HepG2 (cell line): Measurements from ENCODE around the gene IL6ST. TPM values are rescaled to one million over a fixed set of nuclear protein-coding genes. Genes with fewer than 3 reads are reported as not detected.

Experiments
- ATAC-seq: fragments of 200-7000 bp; cut with Tn5 transposase; 3 replicates; pipeline ENCODE4 v1.9.1; 2020; ENCODE audit warnings: mild to moderate bottlenecking, moderate library complexity
- Bru-seq: library from RNA; stranded (reverse); fragments of 400-500 nt; gene quantifications from one replicate; lab custom pipeline; 2021; lab: Mats Ljungman, UMichigan
- BruChase-seq, 2 experiments: library from RNA; stranded (reverse); fragments of 400-500 nt; gene quantifications; one replicate each; lab custom pipeline; 2021; lab: Mats Ljungman, UMichigan
- BruUV-seq: library from RNA; stranded (reverse); fragments of 400-500 nt; replicated peaks from 2 replicates; lab custom pipeline; 2021; lab: Mats Ljungman, UMichigan
- CTCF ChIA-PET: fragments of 300-600 bp; formaldehyde crosslinking; extraction: SDS; loops from one replicate; lab custom pipeline; 2021; ENCODE audit warnings: low total read pairs, inconsistent platforms, low intra/inter-chr PET ratio; lab: Yijun Ruan, JAX
- POLR2A ChIA-PET: fragments of 350-600 bp; sonication (Branson Sonifier 250); formaldehyde crosslinking; loops from one replicate; lab custom pipeline; 2020; ENCODE audit warnings: antibody characterized with exemption, inconsistent platforms; lab: Yijun Ruan, JAX
- DNase-seq: peaks from one replicate; pipeline ENCODE4 v3.0.0-alpha.2; 2015; ENCODE audit warnings: low spot score
- FAIRE-seq: peaks from 3 replicates; lab custom pipeline; 2011; peaks lifted over from hg19 to GRCh38; lab: Jason Lieb, UNC
- H2AFZ ChIP-seq: one replicate; pipeline ENCODE4 v1.6.1; 2011; ENCODE audit warnings: low read length, inconsistent platforms
- H3K27ac ChIP-seq: fragments of 300-600 bp; 3 replicates; pipeline ENCODE4 v1.8.0; 2011; ENCODE audit warnings: mixed run types, mild to moderate bottlenecking, mixed read lengths, low read length, inconsistent platforms; ENCODE audit not compliant: insufficient read depth; ENCODE audit errors: extremely low read length
- H3K27me3 ChIP-seq, 2 experiments: fragments of 200-600 bp in 1 of 2; 2 replicates in 1 of 2; 3 replicates in 1 of 2; pipeline versions ENCODE4 v1.6.0 to v1.8.0; 2011; ENCODE audit warnings: low read length in 2 of 2, mild to moderate bottlenecking in 2 of 2, moderate library complexity in 2 of 2, inconsistent platforms in 1 of 2; ENCODE audit not compliant: insufficient read depth in 2 of 2, control insufficient read depth in 1 of 2
- H3K36me3 ChIP-seq, 2 experiments: fragments of 200-600 bp in 1 of 2; replicated peaks in 1 of 2; 2 replicates in 1 of 2; 3 replicates in 1 of 2; pipeline versions ENCODE4 v1.5.1 to v1.8.0; 2011; ENCODE audit warnings: low read length in 2 of 2, inconsistent platforms in 1 of 2; ENCODE audit not compliant: insufficient read depth in 2 of 2, control insufficient read depth in 1 of 2
- H3K4me1 ChIP-seq: 2 replicates; pipeline ENCODE4 v1.5.1; 2012; ENCODE audit warnings: low read length, inconsistent platforms; ENCODE audit not compliant: insufficient read depth
- H3K4me2 ChIP-seq: 2 replicates; pipeline ENCODE4 v1.6.0; 2011; ENCODE audit warnings: low read depth, low read length, inconsistent platforms
- H3K4me3 ChIP-seq, 3 experiments: fragments of 200-600 bp in 1 of 3; sonication (generic), shearing (Covaris generic) in 1 of 3; replicated peaks in 1 of 3; 2 replicates each; pipeline ENCODE4 v1.5.1; 2011 to 2016; ENCODE audit warnings: low read length in 3 of 3, inconsistent platforms in 2 of 3, low read depth in 2 of 3, mild to moderate bottlenecking in 2 of 3, control low read depth in 1 of 3, mixed read lengths in 1 of 3; ENCODE audit not compliant: insufficient read depth in 1 of 3
- H3K79me2 ChIP-seq: one replicate; pipeline ENCODE4 v1.6.1; 2011; ENCODE audit warnings: low read length, inconsistent platforms; ENCODE audit not compliant: insufficient read depth
- H3K9ac ChIP-seq: 2 replicates; pipeline ENCODE4 v1.6.0; 2011; ENCODE audit warnings: mild to moderate bottlenecking, low read depth, low read length, inconsistent platforms; ENCODE audit not compliant: insufficient read depth
- H3K9me3 ChIP-seq: 2 replicates; pipeline ENCODE4 v1.5.1; 2012; ENCODE audit warnings: mild to moderate bottlenecking, low read length
- H4K20me1 ChIP-seq: 2 replicates; pipeline ENCODE4 v1.6.0; 2011; ENCODE audit warnings: inconsistent platforms, mild to moderate bottlenecking, low read length, moderate library complexity; ENCODE audit not compliant: insufficient read depth
- CBFB ChIP-seq: sonication (generic); formaldehyde crosslinking; IDR thresholded peaks from 2 replicates; pipeline ENCODE4 v1.4.0; 2020; ENCODE audit warnings: missing genetic modification reagents
- ESRRA ChIP-seq: sonication (generic); formaldehyde crosslinking; IDR thresholded peaks from 2 replicates; pipeline ENCODE4 v1.5.1; 2020; ENCODE audit warnings: mild to moderate bottlenecking, low read depth, missing genetic modification reagents
- JUND ChIP-seq: sonication (generic); formaldehyde crosslinking; IDR thresholded peaks from 2 replicates; pipeline ENCODE4 v1.8.0; 2022; ENCODE audit warnings: mild to moderate bottlenecking, missing genetic modification reagents
- KLF16 ChIP-seq, 2 experiments: sonication (generic) in 1 of 2; formaldehyde crosslinking in 1 of 2; IDR thresholded peaks; 2 replicates each; pipeline versions ENCODE4 v1.6.1 to v1.8.0; 2016 to 2023; ENCODE audit warnings: missing genetic modification reagents in 2 of 2, missing compliant biosample characterization in 1 of 2
- SNAPC2 ChIP-seq: sonication (generic); formaldehyde crosslinking; IDR thresholded peaks from 2 replicates; pipeline ENCODE4 v1.8.1; 2022; ENCODE audit warnings: mild to moderate bottlenecking, missing genetic modification reagents
- TEAD3 ChIP-seq: optimal IDR thresholded peaks from 2 replicates; pipeline ENCODE3; 2016; ENCODE audit warnings: borderline replicate concordance
- ZFYVE20 ChIP-seq: sonication (generic); formaldehyde crosslinking; IDR thresholded peaks from 2 replicates; pipeline ENCODE4 v1.8.0; 2023; ENCODE audit warnings: low read depth, mild to moderate bottlenecking, moderate library complexity, missing genetic modification reagents, borderline replicate concordance
- ZNF691 ChIP-seq: sonication (generic); formaldehyde crosslinking; IDR thresholded peaks from 2 replicates; pipeline ENCODE4 v1.4.0; 2020; ENCODE audit warnings: missing genetic modification reagents, low read depth, mild to moderate bottlenecking, borderline replicate concordance
- ZNF704 ChIP-seq: sonication (generic); formaldehyde crosslinking; IDR thresholded peaks from 2 replicates; pipeline ENCODE4 v1.8.1; 2023; ENCODE audit warnings: mild to moderate bottlenecking, inconsistent platforms, moderate library complexity, missing genetic modification reagents, borderline replicate concordance
- WGBS: methylation state at CpG from one replicate; pipeline ENCODE4 v1.1.6; 2017; ENCODE audit warnings: low lambda C conversion rate; 5-methylcytosine and 5-hydroxymethylcytosine counted together
- in situ Hi-C: cut with HindIII; loops from 2 replicates; pipeline ENCODE4 v1.10.0; 2017; ENCODE audit warnings: low pct_unique_long_range_greater_than_20kb; ENCODE audit not compliant: extremely low pct_ligation_motif_present
- intact Hi-C: fragments of 100-400 bp; cut with micrococcal nuclease; formaldehyde crosslinking; loops from one replicate; pipeline ENCODE4 v1.10.0; 2022; ENCODE audit not compliant: unreplicated experiment
- long read RNA-seq, 2 experiments: library from RNA in 1 of 2; library from polyadenylated mRNA in 1 of 2; stranded (forward) in 1 of 2; unstranded in 1 of 2; transcript quantifications; one replicate each; pipeline ENCODE4 v2.0.0, GENCODE V29; 2019 to 2022
- polyA minus RNA-seq, 3 experiments: library from RNA; depleted of rRNA, polyadenylated mRNA; stranded (reverse); fragments of >200 nt; gene quantifications; 2 replicates each; pipeline ENCODE4 v1.2.3, GENCODE V29; 2011; ENCODE audit warnings: low replicate concordance in 1 of 3
- polyA plus RNA-seq, 8 experiments: library from polyadenylated mRNA; depleted of rRNA in 3 of 8; stranded (reverse) in 7 of 8; unstranded in 1 of 8; fragments of >200 nt; fragmentation: Illumina TruSeq in 4 of 8; extraction: Trizol in 4 of 8; gene quantifications; 2 replicates each; pipeline versions ENCODE4 v1.2.1 to v1.2.3, GENCODE V29; 2011 to 2016; ENCODE audit warnings: low read depth in 4 of 8, missing spikeins in 1 of 8, mixed read lengths in 1 of 8; ENCODE audit not compliant: insufficient read depth in 1 of 8
- total RNA-seq, 5 experiments: library from RNA; depleted of rRNA; stranded (reverse); fragments of >200 nt; fragmentation: Illumina TruSeq; extraction: Trizol; gene quantifications; 2 replicates each; pipeline ENCODE4 v1.2.3, GENCODE V29; 2016; ENCODE audit warnings: low read depth in 1 of 5
- TF ChIP-seq, protein P1 (sequence below): sonication (generic); formaldehyde crosslinking; IDR thresholded peaks from 2 replicates; pipeline ENCODE4 v1.4.0; 2020; ENCODE audit warnings: mild to moderate bottlenecking, missing genetic modification reagents

The IL6ST gene
- total RNA-seq (2016; rRNA removed; fragmentation: Illumina TruSeq; extraction: Trizol): 161 and 166 TPM in 2 replicates
- total RNA-seq (2016; cell fraction: cytosol; rRNA removed; fragmentation: Illumina TruSeq; extraction: Trizol; ENCODE audit: low read depth): 14.7 and 15.1 TPM in 2 replicates
- 168 TPM in 2 replicates for total RNA-seq (2016; cell fraction: insoluble cytoplasmic fraction; rRNA removed; fragmentation: Illumina TruSeq; extraction: Trizol)
- total RNA-seq (2016; cell fraction: membrane; rRNA removed; fragmentation: Illumina TruSeq; extraction: Trizol): 65.8 and 71.7 TPM in 2 replicates
- 163 and 201 TPM in 2 replicates for total RNA-seq (2016; cell fraction: nucleus; rRNA removed; fragmentation: Illumina TruSeq; extraction: Trizol)
- 57.9 and 66.6 TPM in 2 replicates for polyA plus RNA-seq (2011; rRNA removed)
- polyA plus RNA-seq (2011; cell fraction: cytosol; rRNA removed): 31.2 and 65.6 TPM in 2 replicates
- 23.4 and 30.7 TPM in 2 replicates for polyA plus RNA-seq (2011; cell fraction: nucleus; rRNA removed)
- polyA plus RNA-seq (2012): 51.0 and 78.1 TPM in 2 replicates
- 2.0 and 2.1 TPM in 2 replicates for polyA plus RNA-seq (2016; cell fraction: cytosol; fragmentation: Illumina TruSeq; extraction: Trizol; ENCODE audit: low read depth)
- polyA plus RNA-seq (2016; cell fraction: insoluble cytoplasmic fraction; fragmentation: Illumina TruSeq; extraction: Trizol; ENCODE audit: low read depth): 43.1 and 49.7 TPM in 2 replicates
- polyA plus RNA-seq (2016; cell fraction: membrane; fragmentation: Illumina TruSeq; extraction: Trizol; ENCODE audit: low read depth): 9.8 and 10.4 TPM in 2 replicates
- 83.2 and 85.6 TPM in 2 replicates for polyA plus RNA-seq (2016; cell fraction: nucleus; fragmentation: Illumina TruSeq; extraction: Trizol; ENCODE audit: insufficient read depth, low read depth)
- 72.6 and 124 TPM in 2 replicates for polyA minus RNA-seq (2011; rRNA and poly(A)+ RNA removed; ENCODE audit: low replicate concordance)
- 241 and 268 TPM in 2 replicates for polyA minus RNA-seq (2011; cell fraction: cytosol; rRNA and poly(A)+ RNA removed)
- 145 and 264 TPM in 2 replicates for polyA minus RNA-seq (2011; cell fraction: nucleus; rRNA and poly(A)+ RNA removed)
- Bru-seq, nascent RNA: percentile 96 among the genes with signal in this experiment
- BruChase-seq, experiment 1, labeled RNA remaining after a 6-hour chase: percentile 98 among the genes with signal in this experiment
- percentile 96 among the genes with signal in this experiment for BruChase-seq, experiment 2, labeled RNA remaining after a 2-hour chase
- long read RNA-seq, experiment 1, full-length matches to known transcripts: 1 of 11 reads
- long read RNA-seq, experiment 1, partial matches to known transcripts: 1 of 11 reads
- long read RNA-seq, experiment 1, other reads (novel, unspliced or antisense): 9 of 11 reads
- long read RNA-seq, experiment 2, full-length matches to known transcripts: 1 of 142 reads
- long read RNA-seq, experiment 2, partial matches to known transcripts: 2 of 142 reads
- long read RNA-seq, experiment 2, other reads (novel, unspliced or antisense): 139 of 142 reads

GRCh38 chr5:55994495-55994997 lies at the start of gene IL6ST:
IL6ST (minus strand) TSS chr5:55994963; CDS start chr5:55976278, 18,685 bp downstream.
- intact Hi-C loops: loop anchor here (2.0 to 5.0 kb wide), 4 partner anchors 33 to 130 kb away; no protein-coding TSS in a partner anchor
- Histone ChIP-seq H3K9me3 (no peaks in the 10 kb centered on the region), H2AFZ (no peak within 1 kb of the TSS), H3K4me2 (peak within 1 kb of the TSS; percentile 79), H3K27ac (peak within 1 kb of the TSS; percentile 94), H3K4me3 (peak within 1 kb of the TSS; percentile 90 to 99 (median 97)), H3K79me2 (peaks cover 61% of the 10 kb centered on the region), H3K4me1 (peaks cover 51% of the 10 kb centered on the region), H3K36me3 (peaks cover 0 to 3% of the 10 kb centered on the region in 2 experiments; a peak in 1 of 5 replicates), H3K9ac (peak within 1 kb of the TSS; percentile 99), H3K27me3 (peaks cover 0 to 4% of the 10 kb centered on the region in 2 experiments; a peak in 1 of 5 replicates), H4K20me1 (peaks cover 35% of the 10 kb centered on the region)
- BruUV-seq: no TSS peak
- DNase-seq (peak; percentile 46), ATAC-seq (peak; percentile 67), FAIRE-seq (no peak)
- POLR2A ChIA-PET: interaction anchor here (0.6 to 2.2 kb wide), 16 partner anchors 9 to 914 kb away, joined by 3 to 12 read pairs (median 5); partner anchors contain the start of gene SETD9
- CTCF ChIA-PET: no interaction called here
- under 1% methylated on average over 19 of the region's 48 CpGs for WGBS
- in situ Hi-C loops: loop anchor here (5.0 to 25.0 kb wide), 2 partner anchors 208 to 868 kb away; no protein-coding TSS in a partner anchor
- TF ChIP-seq KLF16 (CRISPR knock-in tag; IDR thresholded peaks at IDR 0.05) (no peak), SNAPC2 (CRISPR knock-in tag) (peak; percentile 80), ESRRA (CRISPR knock-in tag) (no peak), JUND (peak; percentile 47; the same call in 1 of the 2 replicates), ZNF704 (CRISPR knock-in tag) (no peak), ZFYVE20 (CRISPR knock-in tag) (peak; percentile 31; the same call in 1 of the 2 replicates), ZNF691 (CRISPR knock-in tag) (0 out of 2 replicates have a peak, but pooled peaks have one; percentile 28), CBFB (no peak), TEAD3 (CRISPR knock-in tag) (no peak)
- TF ChIP-seq, protein P1, sequence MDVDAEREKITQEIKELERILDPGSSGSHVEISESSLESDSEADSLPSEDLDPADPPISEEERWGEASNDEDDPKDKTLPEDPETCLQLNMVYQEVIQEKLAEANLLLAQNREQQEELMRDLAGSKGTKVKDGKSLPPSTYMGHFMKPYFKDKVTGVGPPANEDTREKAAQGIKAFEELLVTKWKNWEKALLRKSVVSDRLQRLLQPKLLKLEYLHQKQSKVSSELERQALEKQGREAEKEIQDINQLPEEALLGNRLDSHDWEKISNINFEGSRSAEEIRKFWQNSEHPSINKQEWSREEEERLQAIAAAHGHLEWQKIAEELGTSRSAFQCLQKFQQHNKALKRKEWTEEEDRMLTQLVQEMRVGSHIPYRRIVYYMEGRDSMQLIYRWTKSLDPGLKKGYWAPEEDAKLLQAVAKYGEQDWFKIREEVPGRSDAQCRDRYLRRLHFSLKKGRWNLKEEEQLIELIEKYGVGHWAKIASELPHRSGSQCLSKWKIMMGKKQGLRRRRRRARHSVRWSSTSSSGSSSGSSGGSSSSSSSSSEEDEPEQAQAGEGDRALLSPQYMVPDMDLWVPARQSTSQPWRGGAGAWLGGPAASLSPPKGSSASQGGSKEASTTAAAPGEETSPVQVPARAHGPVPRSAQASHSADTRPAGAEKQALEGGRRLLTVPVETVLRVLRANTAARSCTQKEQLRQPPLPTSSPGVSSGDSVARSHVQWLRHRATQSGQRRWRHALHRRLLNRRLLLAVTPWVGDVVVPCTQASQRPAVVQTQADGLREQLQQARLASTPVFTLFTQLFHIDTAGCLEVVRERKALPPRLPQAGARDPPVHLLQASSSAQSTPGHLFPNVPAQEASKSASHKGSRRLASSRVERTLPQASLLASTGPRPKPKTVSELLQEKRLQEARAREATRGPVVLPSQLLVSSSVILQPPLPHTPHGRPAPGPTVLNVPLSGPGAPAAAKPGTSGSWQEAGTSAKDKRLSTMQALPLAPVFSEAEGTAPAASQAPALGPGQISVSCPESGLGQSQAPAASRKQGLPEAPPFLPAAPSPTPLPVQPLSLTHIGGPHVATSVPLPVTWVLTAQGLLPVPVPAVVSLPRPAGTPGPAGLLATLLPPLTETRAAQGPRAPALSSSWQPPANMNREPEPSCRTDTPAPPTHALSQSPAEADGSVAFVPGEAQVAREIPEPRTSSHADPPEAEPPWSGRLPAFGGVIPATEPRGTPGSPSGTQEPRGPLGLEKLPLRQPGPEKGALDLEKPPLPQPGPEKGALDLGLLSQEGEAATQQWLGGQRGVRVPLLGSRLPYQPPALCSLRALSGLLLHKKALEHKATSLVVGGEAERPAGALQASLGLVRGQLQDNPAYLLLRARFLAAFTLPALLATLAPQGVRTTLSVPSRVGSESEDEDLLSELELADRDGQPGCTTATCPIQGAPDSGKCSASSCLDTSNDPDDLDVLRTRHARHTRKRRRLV (CRISPR knock-in tag): no peak
